ENCODE measurements around the gene PNKD.

The PNKD gene

GRCh38 chr2:218260166-218260565 lies 10.2 kb upstream of the PNKD start:
- TF ChIP-seq CTCF (IDR thresholded peaks at IDR 0.05; ENCODE audit: low read length) (no peak), EZH2 (IDR thresholded peaks at IDR 0.05; ENCODE audit: borderline replicate concordance, low read length) (no peak)
- Histone ChIP-seq H3K27me3 (ENCODE audit: insufficient read depth, low read length) (no peaks in the 10 kb centered on the region), H2AFZ (ENCODE audit: low read length) (no peak overlapping the region), H3K4me2 (ENCODE audit: low read length) (no peak overlapping the region), H3K9me2 (ENCODE audit: low read depth, low read length) (no peaks in the 10 kb centered on the region), H3K9me3 (ENCODE audit: low read length) (no peaks in the 10 kb centered on the region), H3K9ac (ENCODE audit: low read length) (no peak overlapping the region), H3F3A (ENCODE audit: insufficient read depth, low read length) (peaks cover 5% of the 10 kb centered on the region), H3K27ac (ENCODE audit: low read depth, low read length, poor library complexity, severe bottlenecking) (no peak overlapping the region), H3K79me2 (ENCODE audit: insufficient read depth, low read length) (no peaks in the 10 kb centered on the region), H3K4me1 (ENCODE audit: insufficient read depth, low read length, severe bottlenecking) (peaks cover 4% of the 10 kb centered on the region), H4K20me1 (ENCODE audit: insufficient read depth, low read length) (no peaks in the 10 kb centered on the region), H3K36me3 (ENCODE audit: insufficient read depth, low read length) (peaks cover 20% of the 10 kb centered on the region), H3K4me3 (ENCODE audit: low read depth, low read length, poor library complexity, severe bottlenecking) (no peak overlapping the region)

DNA sequence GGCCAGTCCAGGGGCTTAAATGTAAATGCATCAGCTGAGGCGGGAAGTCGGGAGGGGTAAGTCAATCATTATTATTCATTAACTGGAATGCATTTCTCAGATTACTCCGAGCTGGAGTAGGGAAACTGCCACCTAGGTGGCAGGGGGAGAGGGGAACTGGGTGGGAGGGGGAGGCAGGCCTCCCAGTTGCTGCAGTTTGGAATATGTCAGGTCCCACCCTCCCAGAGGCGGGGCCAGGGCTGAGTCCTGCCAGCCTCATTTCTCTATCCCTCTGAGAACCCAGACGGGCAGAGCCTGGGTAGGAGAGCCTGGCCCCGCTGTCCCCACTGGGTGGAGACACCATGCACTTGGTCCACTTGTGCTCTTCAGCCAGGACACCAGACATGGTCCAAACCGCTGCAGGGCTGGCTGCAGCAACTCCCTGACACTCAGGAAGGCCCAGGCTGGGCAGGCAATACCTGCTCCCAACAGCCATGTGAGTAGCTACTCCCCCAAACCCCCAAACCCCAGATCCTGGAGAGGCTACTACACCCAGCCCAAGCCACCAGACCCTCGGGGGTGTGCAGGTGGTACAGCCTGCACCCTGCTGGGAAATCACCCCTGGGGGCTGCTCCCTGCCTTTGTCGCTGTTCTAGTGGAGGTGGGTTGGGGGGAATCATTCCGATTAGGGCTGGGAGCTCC lies 9.4 kb upstream of the PNKD start, which contains the start of gene GPBAR1:
TSS of gene GPBAR1 (plus strand) at position 274 of the 681 bp plus-strand sequence. CDS start 1,710 bp downstream, outside the sequence.
- Histone ChIP-seq H3K27me3 (ENCODE audit: insufficient read depth, low read length) (no peaks in the 10 kb centered on the region), H3K79me2 (ENCODE audit: insufficient read depth, low read length) (no peaks in the 10 kb centered on the region), H3F3A (ENCODE audit: insufficient read depth, low read length) (no peaks in the 10 kb centered on the region; the same call in 1 of the 2 replicates), H3K9me2 (ENCODE audit: low read depth, low read length) (no peaks in the 10 kb centered on the region), H3K36me3 (ENCODE audit: insufficient read depth, low read length) (peaks cover 20% of the 10 kb centered on the region), H4K20me1 (ENCODE audit: insufficient read depth, low read length) (no peaks in the 10 kb centered on the region), H3K27ac (ENCODE audit: low read depth, low read length, poor library complexity, severe bottlenecking) (no peak within 1 kb of the TSS), H3K4me3 (ENCODE audit: low read depth, low read length, poor library complexity, severe bottlenecking) (no peak within 1 kb of the TSS), H3K9me3 (ENCODE audit: low read length) (no peaks in the 10 kb centered on the region), H3K4me2 (ENCODE audit: low read length) (no peak within 1 kb of the TSS), H3K4me1 (ENCODE audit: insufficient read depth, low read length, severe bottlenecking) (peaks cover 4% of the 10 kb centered on the region), H3K9ac (ENCODE audit: low read length) (no peak within 1 kb of the TSS), H2AFZ (ENCODE audit: low read length) (no peak within 1 kb of the TSS)
- no peak for TF ChIP-seq CTCF (IDR thresholded peaks at IDR 0.05; ENCODE audit: low read length)
- TF ChIP-seq EZH2 (IDR thresholded peaks at IDR 0.05; ENCODE audit: borderline replicate concordance, low read length) = no peak

DNA sequence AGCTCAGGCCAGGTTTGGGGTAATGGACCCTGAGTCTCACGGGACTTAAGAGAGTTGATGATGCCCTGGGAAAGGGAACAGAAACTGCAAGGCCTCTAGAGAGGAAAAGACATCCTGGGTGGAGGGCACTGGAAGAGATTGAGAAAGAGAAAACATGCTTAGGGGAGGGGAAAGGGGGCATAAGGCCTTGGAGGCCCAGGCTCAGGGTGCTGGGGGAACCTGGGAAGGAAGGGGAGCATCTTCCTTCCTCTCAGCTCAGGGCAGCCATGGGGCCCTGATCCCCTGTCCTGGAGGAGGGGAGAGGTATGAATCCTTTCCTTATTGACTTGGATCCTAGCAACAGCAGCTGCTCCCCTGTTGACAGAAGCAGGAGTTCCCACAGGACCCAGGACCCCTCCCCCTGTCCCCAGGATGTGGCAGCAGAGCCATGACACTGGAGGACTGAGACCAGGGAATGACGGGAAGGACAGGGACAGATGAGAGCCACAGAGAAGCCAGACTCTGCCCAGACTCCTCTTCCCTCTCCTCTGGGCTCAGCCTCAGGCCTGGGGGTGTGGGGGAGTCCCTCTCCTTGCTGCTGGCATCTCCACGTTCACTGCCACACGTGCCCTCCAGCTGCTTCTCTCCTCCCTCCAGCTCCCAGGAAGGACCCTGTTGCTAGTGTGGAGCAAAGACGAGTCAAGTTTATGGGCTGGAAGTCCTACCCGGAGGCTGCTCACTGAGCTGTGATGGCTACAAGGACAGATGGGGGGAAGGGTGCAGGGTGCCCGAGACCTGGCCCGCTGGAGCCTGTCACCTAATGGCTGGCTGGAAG lies 8.7 kb upstream of the PNKD start:
- H3K4me2 ChIP-seq (ENCODE audit: low read length) = no peak overlapping the region
- no peaks in the 10 kb centered on the region for H3K9me3 ChIP-seq (ENCODE audit: low read length)
- no peaks in the 10 kb centered on the region for H3K9me2 ChIP-seq (ENCODE audit: low read depth, low read length)
- H3F3A ChIP-seq (ENCODE audit: insufficient read depth, low read length) = no peaks in the 10 kb centered on the region
- H3K79me2 ChIP-seq (ENCODE audit: insufficient read depth, low read length) = no peaks in the 10 kb centered on the region
- no peak for TF ChIP-seq EZH2 (IDR thresholded peaks at IDR 0.05; ENCODE audit: borderline replicate concordance, low read length)
- no peak for TF ChIP-seq CTCF (IDR thresholded peaks at IDR 0.05; ENCODE audit: low read length)
- no peak overlapping the region for H2AFZ ChIP-seq (ENCODE audit: low read length)
- H3K9ac ChIP-seq (ENCODE audit: low read length) = no peak overlapping the region
- H3K27ac ChIP-seq (ENCODE audit: low read depth, low read length, poor library complexity, severe bottlenecking) = no peak overlapping the region
- H3K27me3 ChIP-seq (ENCODE audit: insufficient read depth, low read length) = no peaks in the 10 kb centered on the region
- peaks cover 24% of the 10 kb centered on the region for H3K36me3 ChIP-seq (ENCODE audit: insufficient read depth, low read length)
- peaks cover 4% of the 10 kb centered on the region for H3K4me1 ChIP-seq (ENCODE audit: insufficient read depth, low read length, severe bottlenecking)
- H3K4me3 ChIP-seq (ENCODE audit: low read depth, low read length, poor library complexity, severe bottlenecking) = no peak overlapping the region
- H4K20me1 ChIP-seq (ENCODE audit: insufficient read depth, low read length) = no peaks in the 10 kb centered on the region
